NCI-H446 (cell line): Measurements from ENCODE around the gene PDZD2.
"Not testable (repeated sequence)": the region's sequence is repeated elsewhere in the genome, so short reads cannot be mapped to it uniquely, and the experiment has no call there.

Source experiments
- DNase-seq, 2 experiments: peaks; one replicate each; lab custom pipeline; 2025; lab: John Stamatoyannopoulos, UW

The PDZD2 gene

GRCh38 chr5:32100691-32101302, 461.9 kb downstream of the PDZD2 start:
- no peak for DNase-seq

GRCh38 chr5:32102254-32102986, 463.5 kb downstream of the PDZD2 start:
- DNase-seq = no peak

- DNase-seq = no peak
Observed at GRCh38 chr5:32103521-32103920, 464.6 kb downstream of the PDZD2 start.

- no peak for DNase-seq
Observed at GRCh38 chr5:32107291-32107690, 468.4 kb downstream of the PDZD2 start.

GRCh38 chr5:32108167-32108566, 469.2 kb downstream of the PDZD2 start:
- DNase-seq = no peak

- no peak for DNase-seq
Observed at GRCh38 chr5:32109236-32109635, 470.3 kb downstream of the PDZD2 start.

GRCh38 chr5:32110111-32110696, 471.3 kb downstream of the PDZD2 start:
- DNase-seq = no peak

- DNase-seq = no peak
Observed at GRCh38 chr5:32115985-32116384, 477.1 kb downstream of the PDZD2 start.

GRCh38 chr5:32116574-32117313, 477.8 kb downstream of the PDZD2 start:
- no peak for DNase-seq

GRCh38 chr5:32118922-32119321, 480.0 kb downstream of the PDZD2 start:
- not testable (repeated sequence) for DNase-seq

- no peak for DNase-seq
Observed at GRCh38 chr5:32123058-32123805, 484.3 kb downstream of the PDZD2 start.

GRCh38 chr5:32123889-32124676, 485.2 kb downstream of the PDZD2 start:
- no peak for DNase-seq

- DNase-seq = no peak
Observed at GRCh38 chr5:32126691-32127090, 487.8 kb downstream of the PDZD2 start.

- DNase-seq = no peak
Observed at GRCh38 chr5:32127711-32128110, 488.8 kb downstream of the PDZD2 start.

GRCh38 chr5:32129074-32129598, 490.2 kb downstream of the PDZD2 start:
- no peak for DNase-seq

- DNase-seq = no peak
Observed at GRCh38 chr5:32130865-32131264, 491.9 kb downstream of the PDZD2 start.

GRCh38 chr5:32131604-32132003, 492.7 kb downstream of the PDZD2 start:
- no peak for DNase-seq

GRCh38 chr5:32132757-32133156, 493.8 kb downstream of the PDZD2 start:
- DNase-seq = no peak

- DNase-seq = no peak
Observed at GRCh38 chr5:32135086-32135485, 496.2 kb downstream of the PDZD2 start.

GRCh38 chr5:32136342-32136741, 497.4 kb downstream of the PDZD2 start:
- DNase-seq = no peak
